Measurements from ENCODE around the gene KRTAP4-9.
"Not testable (repeated sequence)": the region's sequence is repeated elsewhere in the genome, so short reads cannot be mapped to it uniquely, and the experiment has no call there.

Gene KRTAP4-9

DNA sequence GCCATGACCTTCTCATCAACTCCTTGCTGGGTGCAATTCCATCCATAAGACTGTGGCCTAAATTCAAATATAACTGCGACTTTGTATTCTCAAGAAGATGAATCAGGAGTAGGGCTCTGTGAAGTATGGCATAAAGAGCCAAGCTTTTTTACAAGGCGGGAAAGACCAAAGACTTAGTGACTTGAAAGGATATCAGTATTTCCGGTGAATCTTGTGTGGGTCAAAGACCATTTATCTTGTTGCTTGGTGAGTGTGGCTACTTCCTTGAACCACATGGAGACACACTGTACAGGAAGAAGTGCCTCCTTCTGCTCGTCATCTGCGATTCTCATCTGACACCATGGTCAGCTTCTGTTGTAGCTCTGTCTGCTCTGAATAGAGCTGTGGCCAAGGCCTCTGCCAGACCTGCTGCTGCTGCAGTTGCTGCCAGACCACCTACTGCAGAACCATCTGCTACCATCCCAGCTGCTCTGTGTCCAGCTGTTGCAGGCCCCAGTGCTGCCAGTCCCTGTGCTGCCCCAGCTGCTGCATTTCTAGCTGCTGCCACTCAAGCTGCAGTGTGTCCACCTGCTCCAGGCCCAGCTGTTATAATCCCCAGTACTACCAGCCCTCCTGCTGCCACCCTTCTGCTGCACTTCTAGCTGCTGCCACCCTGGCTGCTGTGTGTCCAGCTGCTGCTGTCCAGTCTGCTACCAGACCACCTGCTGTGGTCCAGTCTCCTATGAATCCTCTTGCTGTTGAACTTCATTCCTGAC lies 33.4 kb upstream of the KRTAP4-9 start:
- no peaks in the 10 kb centered on the region for H3K36me3 ChIP-seq (ENCODE audit: control insufficient read depth, insufficient read depth, low read length)
- TF ChIP-seq, protein P1, sequence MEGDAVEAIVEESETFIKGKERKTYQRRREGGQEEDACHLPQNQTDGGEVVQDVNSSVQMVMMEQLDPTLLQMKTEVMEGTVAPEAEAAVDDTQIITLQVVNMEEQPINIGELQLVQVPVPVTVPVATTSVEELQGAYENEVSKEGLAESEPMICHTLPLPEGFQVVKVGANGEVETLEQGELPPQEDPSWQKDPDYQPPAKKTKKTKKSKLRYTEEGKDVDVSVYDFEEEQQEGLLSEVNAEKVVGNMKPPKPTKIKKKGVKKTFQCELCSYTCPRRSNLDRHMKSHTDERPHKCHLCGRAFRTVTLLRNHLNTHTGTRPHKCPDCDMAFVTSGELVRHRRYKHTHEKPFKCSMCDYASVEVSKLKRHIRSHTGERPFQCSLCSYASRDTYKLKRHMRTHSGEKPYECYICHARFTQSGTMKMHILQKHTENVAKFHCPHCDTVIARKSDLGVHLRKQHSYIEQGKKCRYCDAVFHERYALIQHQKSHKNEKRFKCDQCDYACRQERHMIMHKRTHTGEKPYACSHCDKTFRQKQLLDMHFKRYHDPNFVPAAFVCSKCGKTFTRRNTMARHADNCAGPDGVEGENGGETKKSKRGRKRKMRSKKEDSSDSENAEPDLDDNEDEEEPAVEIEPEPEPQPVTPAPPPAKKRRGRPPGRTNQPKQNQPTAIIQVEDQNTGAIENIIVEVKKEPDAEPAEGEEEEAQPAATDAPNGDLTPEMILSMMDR (IDR thresholded peaks at IDR 0.05; ENCODE audit: insufficient read depth, low read length, poor library complexity, severe bottlenecking): no peak
- DNase-seq (ENCODE audit: extremely low read depth, insufficient read length): no peak
- no peaks in the 10 kb centered on the region for H3K27me3 ChIP-seq (replicated peaks; ENCODE audit: control insufficient read depth, insufficient read depth, low read length)
- no peak overlapping the region for H3K4me3 ChIP-seq (replicated peaks; ENCODE audit: low read depth, low read length)

DNA sequence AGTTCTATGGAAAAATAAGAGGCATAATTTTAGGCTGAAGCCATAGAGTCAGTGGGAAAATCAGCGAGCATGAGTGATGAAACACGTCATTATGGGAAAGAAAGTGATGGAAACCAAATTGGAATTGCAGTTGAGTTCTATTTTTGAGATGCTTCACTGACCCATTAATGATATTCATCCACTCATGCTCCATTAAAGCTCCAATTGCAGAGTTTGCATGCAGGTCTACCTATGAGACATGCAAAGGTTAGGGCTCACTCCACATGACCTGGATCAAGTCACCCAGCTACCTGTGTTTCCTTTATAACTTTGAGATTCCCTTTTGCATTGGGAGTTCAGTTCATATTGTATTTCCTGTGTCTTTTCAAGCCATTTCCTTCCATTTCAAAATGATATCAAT lies 31.5 kb upstream of the KRTAP4-9 start:
- Histone ChIP-seq H3K27me3 (replicated peaks; ENCODE audit: control insufficient read depth, insufficient read depth, low read length) (no peaks in the 10 kb centered on the region), H3K4me3 (replicated peaks; ENCODE audit: low read depth, low read length) (no peak overlapping the region), H3K36me3 (ENCODE audit: control insufficient read depth, insufficient read depth, low read length) (no peaks in the 10 kb centered on the region)
- DNase-seq (ENCODE audit: extremely low read depth, insufficient read length): no peak
- TF ChIP-seq, protein P1 (IDR thresholded peaks at IDR 0.05; ENCODE audit: insufficient read depth, low read length, poor library complexity, severe bottlenecking): no peak

DNA sequence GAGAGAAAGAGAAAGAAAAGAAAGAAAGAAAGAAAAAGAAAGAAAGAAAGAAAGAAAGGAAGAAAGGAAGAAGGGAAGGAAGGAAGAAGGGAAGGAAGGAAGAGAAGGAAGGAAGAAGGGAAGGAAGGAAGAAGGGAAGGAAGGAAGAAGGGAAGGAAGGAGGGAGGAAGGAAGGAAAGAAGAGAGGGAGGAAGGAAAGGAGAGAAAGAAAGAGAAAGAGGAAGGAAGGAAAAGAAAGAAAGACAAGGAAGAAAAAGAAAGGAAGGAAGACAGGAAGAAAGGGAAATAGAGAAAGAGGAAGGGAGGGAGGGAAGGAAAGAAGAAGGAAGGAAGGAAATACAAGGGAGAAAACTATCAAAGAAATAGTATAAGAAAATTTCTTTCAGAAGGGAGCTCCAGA lies 28.4 kb upstream of the KRTAP4-9 start:
- Histone ChIP-seq H3K36me3 (ENCODE audit: control insufficient read depth, insufficient read depth, low read length) (no peaks in the 10 kb centered on the region), H3K4me3 (replicated peaks; ENCODE audit: low read depth, low read length) (no peak overlapping the region), H3K27me3 (replicated peaks; ENCODE audit: control insufficient read depth, insufficient read depth, low read length) (no peaks in the 10 kb centered on the region)
- TF ChIP-seq, protein P1 (IDR thresholded peaks at IDR 0.05; ENCODE audit: insufficient read depth, low read length, poor library complexity, severe bottlenecking): no peak
- DNase-seq (ENCODE audit: extremely low read depth, insufficient read length): no peak

DNA sequence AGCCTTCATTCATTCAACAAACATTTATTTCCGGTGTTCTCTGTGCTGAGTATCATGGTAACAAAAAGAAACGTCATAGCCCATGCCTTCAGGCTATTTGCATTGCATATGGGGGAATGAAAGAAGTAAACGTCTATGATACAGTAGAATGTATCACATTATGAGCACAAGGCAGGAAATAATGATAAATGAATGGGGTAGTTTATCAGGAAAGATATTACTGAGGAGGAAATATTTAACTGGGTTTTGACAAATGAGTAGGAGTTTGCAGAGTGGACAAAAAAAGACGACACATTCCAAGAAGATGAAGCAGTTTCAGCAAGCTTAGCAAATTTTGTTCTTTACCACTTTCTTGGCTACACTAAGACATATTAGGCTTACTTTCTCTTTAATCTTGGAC lies 22.6 kb upstream of the KRTAP4-9 start:
- Histone ChIP-seq H3K36me3 (ENCODE audit: control insufficient read depth, insufficient read depth, low read length) (no peaks in the 10 kb centered on the region), H3K4me3 (replicated peaks; ENCODE audit: low read depth, low read length) (no peak overlapping the region), H3K27me3 (replicated peaks; ENCODE audit: control insufficient read depth, insufficient read depth, low read length) (no peaks in the 10 kb centered on the region)
- no peak for DNase-seq (ENCODE audit: extremely low read depth, insufficient read length)
- TF ChIP-seq, protein P1 (IDR thresholded peaks at IDR 0.05; ENCODE audit: insufficient read depth, low read length, poor library complexity, severe bottlenecking): no peak

DNA sequence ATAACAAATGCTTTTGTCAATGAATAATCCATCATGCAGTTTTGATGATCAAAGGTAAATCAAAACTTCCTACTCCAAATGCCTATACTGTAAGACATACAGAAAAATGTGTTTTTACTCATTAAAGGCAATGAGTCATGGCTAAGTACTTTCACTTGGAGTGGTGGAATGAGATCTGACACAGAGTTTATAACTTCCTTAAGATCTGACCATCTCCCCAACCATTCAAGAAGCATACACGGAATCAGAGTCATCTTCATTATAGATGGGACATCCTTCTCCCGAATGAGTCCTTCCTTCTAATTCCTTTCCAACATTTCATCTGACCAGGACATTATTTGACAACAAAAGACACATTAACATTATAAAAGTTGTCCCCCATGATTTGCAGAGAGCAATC lies 21.8 kb upstream of the KRTAP4-9 start:
- DNase-seq (ENCODE audit: extremely low read depth, insufficient read length); H3K36me3 ChIP-seq (ENCODE audit: control insufficient read depth, insufficient read depth, low read length); H3K4me3 ChIP-seq (replicated peaks; ENCODE audit: low read depth, low read length); H3K27me3 ChIP-seq (replicated peaks; ENCODE audit: control insufficient read depth, insufficient read depth, low read length): not testable (repeated sequence)

DNA sequence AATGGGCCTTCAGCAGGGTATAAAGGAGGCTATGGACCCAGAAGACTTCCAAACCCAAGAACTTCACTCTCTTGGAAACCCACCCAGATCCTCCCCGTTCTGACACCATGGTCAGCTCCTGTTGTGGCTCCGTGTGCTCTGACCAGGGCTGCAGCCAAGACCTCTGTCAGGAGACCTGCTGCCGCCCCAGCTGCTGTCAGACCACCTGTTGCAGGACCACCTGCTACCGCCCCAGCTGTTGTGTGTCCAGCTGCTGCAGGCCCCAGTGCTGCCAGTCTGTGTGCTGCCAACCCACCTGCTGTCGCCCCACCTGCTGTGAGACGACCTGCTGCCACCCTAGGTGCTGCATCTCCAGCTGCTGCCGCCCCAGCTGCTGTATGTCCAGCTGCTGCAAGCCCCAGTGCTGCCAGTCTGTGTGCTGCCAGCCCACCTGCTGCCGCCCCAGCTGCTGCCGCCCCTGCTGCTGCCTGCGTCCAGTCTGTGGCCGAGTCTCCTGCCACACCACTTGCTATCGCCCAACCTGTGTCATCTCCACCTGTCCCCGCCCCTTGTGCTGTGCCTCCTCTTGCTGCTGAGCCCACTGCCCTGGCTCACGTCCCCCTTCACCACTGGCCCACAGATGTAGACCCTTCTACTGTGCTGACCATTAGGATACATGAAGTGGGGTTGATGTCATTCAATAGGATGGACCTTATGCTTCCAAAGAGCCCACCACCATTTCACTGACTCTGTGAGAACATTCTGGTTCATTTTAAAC lies 20.9 kb upstream of the KRTAP4-9 start, which contains the start of gene KRTAP4-7:
Gene KRTAP4-7, plus strand, starts transcription at position 51 of the 757 bp plus-strand sequence. Its CDS starts 57 bp downstream, at position 108.
- DNase-seq (ENCODE audit: extremely low read depth, insufficient read length); H3K27me3 ChIP-seq (replicated peaks; ENCODE audit: control insufficient read depth, insufficient read depth, low read length): not testable (repeated sequence)

DNA sequence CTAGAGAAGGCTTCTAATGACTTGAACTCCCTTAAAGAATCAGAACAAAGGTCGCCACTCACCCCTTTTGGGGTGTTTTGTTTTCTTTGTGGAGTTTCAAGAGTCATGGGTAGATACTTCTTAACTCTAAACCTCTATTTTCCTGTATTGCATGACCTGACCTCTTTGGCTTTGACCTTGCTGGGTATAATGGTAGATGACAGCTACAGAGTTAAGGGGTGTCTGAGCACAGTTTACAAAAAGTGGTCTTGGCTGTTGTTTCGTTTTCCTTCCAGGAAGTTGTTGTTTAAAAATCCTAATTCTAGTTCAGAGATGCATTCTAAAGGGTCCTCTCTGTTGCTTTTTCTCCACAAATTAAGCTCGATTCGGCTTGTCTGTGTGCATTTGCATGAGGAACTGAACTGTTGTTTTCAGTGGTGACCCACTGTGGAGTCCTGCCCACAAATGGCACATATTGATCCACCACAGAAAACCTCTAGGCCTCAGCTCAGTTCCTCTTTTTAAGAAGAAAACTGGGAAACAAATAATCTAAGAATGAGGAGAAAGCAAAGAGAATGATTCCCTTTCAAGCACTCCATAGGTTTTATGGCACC lies 16.3 kb upstream of the KRTAP4-9 start:
- not testable (repeated sequence) for H3K4me3 ChIP-seq (replicated peaks; ENCODE audit: low read depth, low read length); H3K36me3 ChIP-seq (ENCODE audit: control insufficient read depth, insufficient read depth, low read length); H3K27me3 ChIP-seq (replicated peaks; ENCODE audit: control insufficient read depth, insufficient read depth, low read length); DNase-seq (ENCODE audit: extremely low read depth, insufficient read length)

More for the DNA sequence above, 20.9 kb upstream of the KRTAP4-9 start, which contains the start of gene KRTAP4-7:
- H3K36me3 ChIP-seq (ENCODE audit: control insufficient read depth, insufficient read depth, low read length); H3K4me3 ChIP-seq (replicated peaks; ENCODE audit: low read depth, low read length): not testable (repeated sequence)
